GM18951 (cell line): ENCODE measurements around the gene RTP3.

Source experiments
- POLR2A ChIP-seq: IDR thresholded peaks from 4 replicates; pipeline ENCODE4 v1.6.1; 2011; ENCODE audit warnings: mild to moderate bottlenecking; ENCODE audit not compliant: insufficient read length, insufficient read depth; ENCODE audit errors: extremely low read depth
- in situ Hi-C: fragments of 300-500 bp; cut with MboI; formaldehyde crosslinking; loops from one replicate; pipeline ENCODE4 v1.12.0; 2022; ENCODE audit warnings: low sequenced_read_pairs, mixed read lengths, inconsistent platforms; ENCODE audit not compliant: unreplicated experiment

Gene RTP3

GRCh38 chr3:46463868-46464241, 33.9 kb upstream of the RTP3 start:
- no peak for TF ChIP-seq POLR2A
- in situ Hi-C loops, result no loop called here

GRCh38 chr3:46464326-46465195, 33.2 kb upstream of the RTP3 start, which contains the start of gene LTF:
Gene LTF, minus strand, starts transcription at chr3:46464905. Its CDS starts 38 bp downstream, at chr3:46464867.
- in situ Hi-C loops, result no loop called here
- TF ChIP-seq POLR2A, result no peak

GRCh38 chr3:46465196-46465520, 32.6 kb upstream of the RTP3 start:
- in situ Hi-C loops, result no loop called here
- TF ChIP-seq POLR2A, result no peak

GRCh38 chr3:46466273-46466672, 31.5 kb upstream of the RTP3 start:
- in situ Hi-C loops, result no loop called here
- TF ChIP-seq POLR2A, result no peak

- in situ Hi-C loops, result no loop called here
- no peak for TF ChIP-seq POLR2A
Observed at GRCh38 chr3:46466871-46467403, 30.8 kb upstream of the RTP3 start.

- no peak for TF ChIP-seq POLR2A
- in situ Hi-C loops, result no loop called here
Observed at GRCh38 chr3:46467562-46467961, 30.2 kb upstream of the RTP3 start.

GRCh38 chr3:46468753-46469600, 28.8 kb upstream of the RTP3 start:
- in situ Hi-C loops, result no loop called here
- TF ChIP-seq POLR2A, result no peak

GRCh38 chr3:46469680-46470357, 28.0 kb upstream of the RTP3 start:
- in situ Hi-C loops, result no loop called here

GRCh38 chr3:46470831-46471230, 26.9 kb upstream of the RTP3 start:
- TF ChIP-seq POLR2A, result no peak

More at GRCh38 chr3:46469680-46470357, 28.0 kb upstream of the RTP3 start:
- TF ChIP-seq POLR2A, result no peak

GRCh38 chr3:46471371-46471914, 26.3 kb upstream of the RTP3 start:
- no peak for TF ChIP-seq POLR2A
- in situ Hi-C loops, result no loop called here

More at GRCh38 chr3:46470831-46471230, 26.9 kb upstream of the RTP3 start:
- in situ Hi-C loops, result no loop called here

- in situ Hi-C loops, result no loop called here
- TF ChIP-seq POLR2A, result no peak
Observed at GRCh38 chr3:46472736-46473135, 25.0 kb upstream of the RTP3 start.

GRCh38 chr3:46477145-46477544, 20.6 kb upstream of the RTP3 start:
- no peak for TF ChIP-seq POLR2A
- in situ Hi-C loops, result no loop called here

- no peak for TF ChIP-seq POLR2A
- in situ Hi-C loops, result no loop called here
Observed at GRCh38 chr3:46477756-46478155, 20.0 kb upstream of the RTP3 start.
